HG03575 (cell line): ENCODE measurements around the gene FBXO42.

Experiments
- ATAC-seq: cut with Tn5 transposase; IDR thresholded peaks from one replicate; pipeline ENCODE4 v1.9.1; 2021; ENCODE audit not compliant: unreplicated experiment, insufficient number of reproducible peaks, low FRiP score; ENCODE audit errors: extremely low read depth

FBXO42 gene

DNA sequence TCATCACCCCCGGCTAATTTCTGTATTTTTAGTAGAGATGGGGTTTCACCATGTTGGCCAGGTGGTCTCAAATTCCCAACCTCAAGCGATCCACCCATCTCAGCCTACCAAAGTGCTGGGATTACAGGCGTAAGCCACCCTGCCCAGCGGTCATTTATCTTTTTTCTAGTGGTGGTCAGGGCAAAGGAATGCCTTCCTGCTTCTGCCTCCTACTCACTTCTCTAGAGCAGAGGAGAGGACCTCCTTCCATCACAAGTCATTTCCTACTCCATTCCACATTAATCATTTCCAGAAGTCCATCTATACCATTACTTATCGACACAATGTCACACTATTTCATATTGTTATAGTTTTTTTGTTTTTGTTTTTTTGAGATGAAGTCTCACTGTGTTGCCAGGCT is 13.3 kb downstream of the FBXO42 start:
- ATAC-seq, result no peak

DNA sequence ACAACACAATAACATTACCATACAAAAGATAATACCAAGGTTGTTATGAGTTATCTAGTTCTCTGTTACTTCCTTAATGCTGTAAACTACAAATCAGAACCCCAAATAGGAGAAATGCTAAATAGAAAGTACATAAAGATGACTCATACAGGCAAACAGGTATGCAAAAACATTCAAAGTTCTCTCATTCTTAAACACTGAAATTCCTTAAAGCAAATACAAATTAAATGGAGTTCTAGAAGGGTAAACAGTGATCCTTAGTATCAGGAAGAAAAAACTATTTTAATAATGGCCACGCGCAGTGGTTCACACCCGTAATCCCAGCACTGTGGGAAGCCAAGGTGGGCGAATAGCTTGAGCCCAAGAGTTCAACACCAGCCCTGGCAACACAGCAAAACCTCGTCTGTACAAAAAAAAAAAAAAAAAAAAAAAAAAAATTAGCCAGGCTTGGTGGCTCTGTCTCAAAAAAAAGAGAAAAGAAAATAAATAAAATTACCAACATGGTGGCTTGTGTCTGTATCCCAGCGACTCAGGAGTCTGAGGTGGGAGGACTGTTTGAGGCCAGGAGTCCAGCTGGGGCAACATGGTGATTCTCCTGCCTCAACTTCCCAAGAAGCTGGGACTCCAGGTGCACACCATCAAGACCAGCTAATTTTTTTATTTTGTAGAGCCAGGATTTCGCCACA is 17.5 kb downstream of the FBXO42 start:
- ATAC-seq, result no peak

DNA sequence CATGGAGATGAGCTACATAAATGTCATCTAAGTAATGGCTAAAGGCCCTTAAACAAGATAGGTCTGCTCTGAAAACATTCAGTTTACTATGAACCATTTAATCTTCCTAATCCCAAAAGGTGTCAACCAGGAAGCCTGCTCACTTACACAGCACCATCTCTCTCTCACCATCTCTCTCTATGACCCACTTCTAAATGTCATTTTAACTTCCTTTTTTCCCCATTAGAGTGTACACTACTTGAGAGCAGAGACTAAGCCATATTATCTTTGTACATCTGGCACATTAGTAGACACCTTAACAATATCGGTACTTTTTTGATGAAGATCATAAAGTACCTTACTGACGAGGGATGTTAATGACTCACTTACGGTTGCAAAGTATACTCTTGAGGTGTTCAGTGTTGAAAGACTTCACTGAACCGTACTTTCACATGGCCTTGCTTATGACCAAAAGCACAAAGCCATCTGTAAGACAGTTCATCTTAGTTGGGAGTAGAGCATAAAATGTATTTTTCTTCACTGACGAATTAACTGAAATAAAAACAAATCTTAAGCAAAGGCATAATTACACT is 25.4 kb downstream of the FBXO42 start:
- no peak for ATAC-seq

DNA sequence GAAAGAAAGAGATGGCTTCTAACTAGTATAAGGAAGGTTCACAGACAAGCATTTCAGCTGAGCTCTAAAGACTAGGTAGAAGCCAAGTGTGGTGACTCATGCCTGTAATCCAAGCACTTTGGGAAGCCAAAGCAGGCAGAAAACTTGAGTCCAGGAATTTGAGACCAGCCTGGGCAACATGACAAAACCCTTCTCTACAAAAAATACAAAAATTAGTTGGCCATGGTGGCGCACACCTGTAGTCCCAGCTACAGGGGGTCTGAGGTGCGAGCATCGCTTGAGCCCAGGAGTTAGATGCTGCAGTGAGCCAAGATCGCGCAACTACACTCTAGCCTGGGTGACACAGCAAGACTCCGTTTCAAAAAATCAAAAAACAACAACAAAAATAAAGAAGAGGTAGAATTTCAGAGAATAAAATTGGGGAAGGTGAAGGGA is 27.8 kb downstream of the FBXO42 start:
- ATAC-seq, result no peak

DNA sequence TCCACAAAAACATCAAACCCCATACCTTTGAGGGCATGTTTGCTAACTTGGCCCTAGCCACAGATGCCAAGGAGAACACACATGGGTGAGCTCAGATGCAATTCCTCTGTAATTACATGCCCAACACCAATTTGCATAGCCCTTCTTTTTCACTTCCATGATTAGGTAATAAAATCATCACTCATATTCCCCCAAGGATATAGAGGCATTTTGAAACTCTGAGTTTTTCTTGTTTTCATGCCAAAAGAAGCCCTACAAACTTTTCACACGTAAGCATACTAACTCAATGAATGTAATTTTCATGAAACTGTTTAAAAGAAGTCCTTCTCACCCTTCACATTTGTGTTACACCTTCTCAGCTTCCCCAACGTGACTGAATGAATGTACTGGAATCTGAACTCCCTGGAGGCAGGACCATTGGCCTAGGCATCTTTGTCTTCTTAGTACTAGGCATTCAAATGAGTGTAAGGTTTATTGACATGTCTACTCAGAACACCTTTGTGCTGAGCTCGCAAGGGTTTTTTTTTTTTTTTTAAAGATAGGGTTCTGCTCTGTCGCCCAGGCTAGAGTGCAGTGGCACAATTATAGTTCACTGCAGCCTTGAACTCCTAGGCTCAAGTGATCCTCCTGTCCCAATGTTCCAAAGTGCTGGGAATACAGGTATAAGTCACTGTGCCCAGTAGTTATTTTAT is 31.0 kb downstream of the FBXO42 start:
- ATAC-seq, result no peak

DNA sequence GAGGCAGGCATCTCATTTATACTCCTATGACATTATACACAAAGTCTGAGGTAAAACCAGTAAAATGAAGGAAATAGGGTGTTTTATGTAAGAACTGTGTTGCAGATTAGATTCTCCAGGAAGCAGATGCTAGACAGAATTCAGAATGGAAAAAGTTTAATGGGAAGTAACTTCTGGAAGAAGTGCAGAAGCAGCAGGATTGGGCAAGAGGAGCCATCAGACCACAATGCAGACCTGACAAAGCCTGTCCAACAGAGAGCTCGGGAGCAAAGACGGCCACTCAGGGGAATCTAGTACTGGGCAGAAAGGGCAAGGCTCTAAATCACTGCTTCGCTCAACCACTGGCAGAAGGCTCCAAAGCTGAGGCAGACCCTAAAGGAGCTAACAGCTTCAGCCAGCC is 33.7 kb downstream of the FBXO42 start:
- no peak for ATAC-seq

DNA sequence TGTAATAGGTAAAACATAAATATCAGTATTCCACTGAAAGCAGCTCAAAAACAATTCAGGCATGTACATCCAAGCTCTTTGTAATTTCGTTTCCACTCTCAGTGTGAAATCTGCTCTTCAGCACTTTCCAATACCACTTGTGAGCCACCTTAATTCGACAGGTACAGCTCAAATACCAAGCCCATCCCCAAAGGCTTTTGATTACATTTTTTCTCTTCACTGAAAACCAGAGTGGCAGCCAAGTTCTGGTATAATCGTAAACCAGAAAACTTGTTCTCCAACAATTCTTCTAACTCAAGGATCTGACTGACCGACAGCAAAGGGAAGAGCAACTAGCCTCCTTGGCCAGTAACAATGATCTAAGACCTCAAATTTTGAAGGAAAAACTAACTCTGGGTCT is 36.8 kb downstream of the FBXO42 start:
- no peak for ATAC-seq

DNA sequence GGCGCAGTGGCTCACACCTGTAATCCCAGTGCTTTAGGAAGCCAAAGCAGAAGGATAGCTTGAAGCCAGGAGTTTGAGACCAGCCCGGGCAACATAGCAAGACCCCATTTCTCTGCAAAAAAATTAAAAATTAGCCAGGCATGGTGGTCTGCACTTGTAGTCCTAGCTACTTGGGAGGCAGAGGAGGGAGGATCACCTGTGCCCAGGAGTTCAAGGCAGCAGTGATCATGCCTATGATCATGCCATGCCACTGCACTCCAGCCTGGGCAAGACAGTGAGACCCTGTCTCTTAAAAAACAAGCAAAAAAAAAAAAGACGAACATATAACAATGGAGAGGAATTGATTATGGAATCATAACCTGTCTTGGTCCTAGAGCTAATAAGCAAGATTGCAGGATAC is 45.1 kb downstream of the FBXO42 start:
- ATAC-seq, result no peak

DNA sequence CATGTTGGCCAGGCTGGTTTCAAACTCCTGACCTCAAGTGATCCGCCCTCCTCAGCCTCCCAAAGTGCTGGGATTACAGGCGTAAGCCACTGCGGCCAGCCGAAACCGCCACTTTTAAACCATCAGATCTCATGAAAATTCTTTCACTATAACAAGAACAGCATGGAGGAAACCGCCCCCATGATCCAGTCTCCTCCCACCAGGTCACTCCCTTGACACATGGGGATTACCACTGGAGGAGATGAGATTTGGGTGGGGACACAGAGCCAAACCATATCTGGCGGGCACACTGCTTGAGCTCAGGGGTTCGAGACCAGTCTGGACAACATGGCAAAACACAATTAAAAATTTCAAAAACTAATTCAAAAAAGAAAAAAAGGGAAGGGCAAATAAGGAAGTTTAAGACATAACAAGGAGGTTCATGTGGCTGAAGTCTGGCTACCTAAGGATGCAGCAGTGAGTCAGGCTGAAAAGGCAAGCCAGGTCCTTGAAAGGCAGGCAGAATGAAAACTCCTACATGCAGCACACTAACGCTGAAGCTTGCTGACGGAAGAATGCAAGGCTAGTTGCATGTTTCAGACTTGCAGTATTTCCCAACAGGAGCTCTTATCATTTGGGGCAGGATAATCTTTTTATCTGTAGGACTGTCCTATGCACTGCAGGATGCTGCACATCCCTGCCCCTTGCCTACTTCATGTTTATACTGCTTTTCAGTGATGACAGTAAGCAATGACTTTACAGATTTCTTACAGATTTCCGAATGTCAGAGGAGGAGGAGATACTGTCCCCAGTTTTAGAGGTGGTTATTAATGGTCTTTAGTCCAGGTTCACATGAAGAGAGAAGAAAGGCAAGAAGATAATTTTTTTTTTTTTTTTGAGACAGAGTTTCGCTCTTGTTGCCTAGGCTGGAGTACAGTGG is 49.3 kb downstream of the FBXO42 start:
- ATAC-seq, result no peak

DNA sequence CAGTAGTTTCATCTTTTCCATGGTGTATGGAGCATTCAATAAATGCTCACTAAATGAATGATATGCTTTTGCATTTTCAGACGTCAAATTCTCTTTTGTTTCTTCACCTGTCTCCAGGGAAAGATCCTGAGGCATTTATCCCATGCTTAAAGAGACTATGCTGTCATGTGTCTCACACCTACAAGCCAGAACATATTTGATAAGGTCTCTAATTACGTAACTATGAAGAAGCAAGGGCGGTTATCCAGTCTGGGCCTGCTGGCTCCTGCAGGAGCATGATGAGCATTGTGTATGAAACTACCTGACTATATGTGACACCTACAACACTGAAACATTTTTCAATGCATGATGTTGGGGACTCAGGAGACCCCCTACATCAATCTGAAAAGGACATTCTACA is 51.8 kb downstream of the FBXO42 start:
- no peak for ATAC-seq

DNA sequence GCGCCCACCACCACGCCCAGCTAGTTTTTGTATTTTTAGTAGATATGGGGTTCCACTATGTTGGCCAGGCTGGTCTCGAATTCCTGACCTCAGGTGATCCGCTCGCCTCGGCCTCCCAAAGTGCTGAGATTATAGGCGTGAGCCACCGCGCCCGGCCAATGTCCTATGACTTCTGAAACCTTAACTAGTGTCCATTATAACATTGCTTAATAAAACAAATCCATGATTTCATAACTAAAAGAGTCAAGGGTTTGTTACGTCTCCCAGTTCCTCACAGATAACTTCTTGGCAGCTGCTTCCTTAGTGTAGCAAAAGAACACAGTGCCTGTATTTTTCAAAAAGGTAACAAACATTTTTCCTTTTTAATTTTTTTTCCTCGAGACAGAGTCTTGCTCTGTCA is 53.6 kb downstream of the FBXO42 start:
- ATAC-seq, result no peak

DNA sequence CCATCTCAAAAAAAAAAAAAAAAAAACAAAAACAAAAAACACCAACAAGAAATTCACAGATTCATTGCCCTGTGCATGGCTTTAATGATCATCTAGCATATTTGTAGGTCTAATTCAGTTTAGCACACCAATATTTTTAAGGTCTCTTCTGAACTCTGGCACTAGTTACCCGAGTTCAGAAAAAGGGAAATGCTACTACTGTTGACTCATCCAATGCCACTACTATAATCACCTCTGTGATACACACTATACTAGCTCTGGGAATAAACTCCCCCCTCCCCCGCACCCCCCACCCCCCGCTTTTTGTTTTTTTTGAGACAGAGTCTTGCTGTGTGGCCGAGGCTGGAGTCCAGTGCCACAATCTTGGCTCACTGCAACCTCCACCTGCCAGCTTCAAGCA is 55.6 kb downstream of the FBXO42 start:
- ATAC-seq, result no peak

DNA sequence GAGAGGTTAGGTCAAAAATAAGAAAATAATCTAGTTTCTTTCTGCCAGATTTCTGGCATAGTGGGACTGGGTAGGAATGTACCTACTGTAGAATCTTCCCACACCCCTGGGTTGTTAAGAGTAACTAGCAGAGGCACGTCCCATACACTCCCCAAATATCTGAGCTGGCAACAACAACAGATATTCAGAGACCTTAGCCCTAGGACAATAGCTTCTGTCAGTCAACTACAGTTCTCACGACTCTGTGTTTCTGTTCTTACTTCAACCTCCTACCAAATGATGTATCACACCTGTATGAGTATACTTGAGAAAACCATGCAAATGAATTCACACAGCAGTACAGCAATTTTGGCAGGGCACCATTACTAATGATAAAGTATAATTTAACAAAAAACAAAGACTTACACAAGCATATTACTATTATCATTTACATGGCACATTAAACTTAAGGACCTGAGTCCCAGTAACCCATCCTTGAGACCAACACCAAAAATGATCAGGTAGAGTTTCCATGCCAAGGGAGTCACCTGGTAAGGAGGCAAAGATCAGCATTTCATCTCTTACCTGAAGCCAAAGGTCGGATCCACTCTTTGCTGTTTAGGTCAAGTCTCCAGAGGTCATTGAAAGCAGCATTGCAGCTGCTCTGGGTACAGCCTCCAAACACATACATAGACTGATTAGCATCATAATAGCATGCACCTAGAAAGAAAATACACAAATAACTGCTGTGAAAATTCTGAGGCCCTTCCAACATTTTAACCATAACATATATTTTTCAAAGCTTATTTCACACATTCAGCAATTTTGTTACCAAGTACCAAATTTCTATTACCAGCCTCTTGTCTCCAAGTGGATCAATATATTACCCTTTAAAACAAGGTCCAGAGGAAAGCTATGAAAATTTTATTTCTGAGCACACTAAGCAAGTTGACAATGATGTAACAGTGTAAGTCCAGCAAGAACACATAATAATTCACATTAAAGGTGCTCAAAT is 57.8 kb downstream of the FBXO42 start:
- no peak for ATAC-seq

DNA sequence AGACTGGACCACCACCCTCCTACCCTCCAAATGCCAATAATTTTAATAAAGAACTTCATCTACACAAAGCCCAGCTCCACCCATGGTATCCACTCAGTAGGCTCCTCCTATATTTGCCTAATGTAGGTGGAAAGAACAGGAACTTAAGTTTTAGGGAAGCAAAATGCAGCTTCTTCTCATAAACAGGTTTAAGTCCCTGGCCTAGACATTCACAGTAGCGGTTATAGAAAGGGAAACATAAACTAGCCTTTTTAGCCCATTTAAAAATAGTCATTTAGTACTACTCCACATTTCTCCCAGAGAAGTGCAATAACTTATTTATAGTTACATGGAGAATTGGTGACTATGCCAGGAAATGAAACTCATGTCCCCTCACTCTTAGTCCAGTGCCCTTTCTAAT is 58.7 kb downstream of the FBXO42 start:
- no peak for ATAC-seq

DNA sequence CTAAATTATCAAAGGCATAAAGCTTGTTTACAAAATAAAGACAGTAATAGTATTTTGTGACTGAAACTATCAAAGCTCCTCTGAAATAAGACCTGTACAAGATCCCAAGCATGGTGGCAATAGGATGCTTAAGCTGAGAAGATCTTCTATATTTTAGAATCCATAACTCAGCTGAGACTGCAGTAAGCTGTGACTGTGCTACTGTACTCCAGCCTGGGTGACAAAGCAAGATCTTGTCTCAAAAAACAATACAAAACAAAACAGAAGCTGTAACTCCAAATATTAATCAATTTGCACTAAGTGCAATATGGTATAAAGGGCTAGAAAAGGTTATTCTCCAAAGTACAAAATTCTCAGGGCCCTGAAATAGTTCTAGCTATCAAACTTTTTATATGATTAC is 59.5 kb downstream of the FBXO42 start:
- no peak for ATAC-seq

DNA sequence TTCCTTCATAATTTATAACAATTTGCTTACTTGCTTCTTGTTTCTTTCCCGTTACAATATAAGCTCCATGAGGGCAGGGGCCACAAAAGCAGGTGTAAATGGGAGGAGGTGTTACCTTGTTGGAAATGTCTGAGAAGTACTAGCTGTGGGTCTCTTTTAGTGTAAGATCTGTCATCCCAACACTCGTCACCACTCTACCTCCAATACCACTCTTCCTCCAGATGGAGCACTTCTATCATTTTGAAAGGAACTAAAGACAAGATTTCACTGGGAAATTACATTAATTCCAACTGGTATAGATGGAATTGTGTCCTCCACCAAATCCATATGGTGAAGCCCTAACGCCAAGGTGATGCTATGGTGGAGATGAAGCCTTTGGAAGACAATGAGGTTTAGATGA is 62.3 kb downstream of the FBXO42 start:
- no peak for ATAC-seq

DNA sequence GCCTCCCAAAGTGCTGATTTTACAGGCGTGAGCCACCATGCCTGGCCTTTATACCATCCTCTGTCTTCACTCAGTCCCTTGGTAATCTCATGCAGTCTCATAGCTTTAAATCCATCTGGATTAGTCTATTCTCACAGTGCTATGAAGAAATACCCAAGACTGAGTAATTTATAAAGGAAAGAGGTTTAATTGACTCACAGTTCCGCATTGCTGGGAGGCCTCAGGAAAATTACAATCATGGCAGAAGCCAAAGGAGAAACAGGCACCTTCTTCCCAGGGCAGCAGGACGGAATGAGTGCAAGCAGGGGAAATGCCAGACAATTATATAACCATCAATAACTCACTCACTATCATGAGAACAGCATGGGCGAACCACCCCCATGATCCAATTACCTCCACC is 66.2 kb downstream of the FBXO42 start:
- no peak for ATAC-seq

DNA sequence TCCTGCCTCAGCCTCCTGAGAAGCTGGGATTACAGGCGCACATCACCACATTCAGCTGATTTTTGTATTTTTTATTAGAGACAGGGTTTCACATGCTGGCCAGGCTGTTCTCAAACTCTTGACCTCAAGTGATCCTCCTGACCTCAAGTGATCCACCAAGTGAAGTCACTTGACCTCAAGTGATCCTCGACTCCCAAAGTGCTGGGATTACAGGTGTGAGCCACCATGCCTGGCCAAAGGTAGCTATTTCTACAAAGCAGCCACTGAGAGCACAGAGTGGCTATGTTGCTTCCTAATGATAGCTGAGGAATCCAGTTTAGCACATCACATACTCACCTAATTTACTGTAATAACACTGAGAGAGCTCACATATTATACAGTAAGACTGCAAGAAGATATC is 70.5 kb downstream of the FBXO42 start:
- ATAC-seq, result no peak
